GM23248 (cell line): Measurements from ENCODE around the gene PRKCB.

ENCODE experiments used
- EZH2 ChIP-seq: fragments of 200-600 bp; sonication (generic); IDR thresholded peaks from 2 replicates; pipeline ENCODE4 v1.6.1; 2018; ENCODE audit warnings: antibody characterized with exemption, mild to moderate bottlenecking; ENCODE audit not compliant: insufficient read depth, poor library complexity, severe bottlenecking
- EZH2phosphoT487 ChIP-seq: fragments of 200-600 bp; sonication (generic); IDR thresholded peaks from 2 replicates; pipeline ENCODE4 v1.6.1; 2018; ENCODE audit warnings: antibody characterized with exemption, moderate library complexity, mild to moderate bottlenecking, low read depth; ENCODE audit not compliant: insufficient read depth

DNA sequence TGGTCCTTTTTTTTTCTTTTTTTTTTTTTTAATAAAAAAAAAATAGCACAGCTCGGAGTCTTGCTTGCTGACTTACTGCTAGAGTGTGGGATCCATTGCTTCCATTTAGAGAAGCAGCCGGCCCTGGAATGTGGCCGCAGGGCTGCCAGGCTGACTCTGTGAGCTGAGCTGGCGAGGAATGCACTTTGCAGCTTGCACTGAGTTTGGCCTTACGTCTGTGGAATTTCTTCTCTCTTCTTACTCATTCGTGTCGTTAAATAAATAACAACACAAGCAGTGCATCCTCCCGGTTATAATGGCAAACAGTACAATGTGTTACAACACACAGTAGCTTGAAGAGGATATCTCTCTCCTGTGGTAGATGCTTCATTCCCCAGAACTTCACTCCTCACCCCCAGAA lies 69.2 kb downstream of the PRKCB start:
- no peak for TF ChIP-seq EZH2
- no peak for TF ChIP-seq EZH2phosphoT487
